Femur (tissue), 1 donor: ENCODE measurements around the gene TPM3.
A peak's percentile ranks its signal among the peaks of the same experiment; 100 is the strongest.
"Not testable (repeated sequence)": the region's sequence is repeated elsewhere in the genome, so short reads cannot be mapped to it uniquely, and the experiment has no call there.

Source experiments
- DNase-seq: peaks from one replicate; pipeline ENCODE4 v3.0.0-alpha.2; 2017

TPM3 gene

DNA sequence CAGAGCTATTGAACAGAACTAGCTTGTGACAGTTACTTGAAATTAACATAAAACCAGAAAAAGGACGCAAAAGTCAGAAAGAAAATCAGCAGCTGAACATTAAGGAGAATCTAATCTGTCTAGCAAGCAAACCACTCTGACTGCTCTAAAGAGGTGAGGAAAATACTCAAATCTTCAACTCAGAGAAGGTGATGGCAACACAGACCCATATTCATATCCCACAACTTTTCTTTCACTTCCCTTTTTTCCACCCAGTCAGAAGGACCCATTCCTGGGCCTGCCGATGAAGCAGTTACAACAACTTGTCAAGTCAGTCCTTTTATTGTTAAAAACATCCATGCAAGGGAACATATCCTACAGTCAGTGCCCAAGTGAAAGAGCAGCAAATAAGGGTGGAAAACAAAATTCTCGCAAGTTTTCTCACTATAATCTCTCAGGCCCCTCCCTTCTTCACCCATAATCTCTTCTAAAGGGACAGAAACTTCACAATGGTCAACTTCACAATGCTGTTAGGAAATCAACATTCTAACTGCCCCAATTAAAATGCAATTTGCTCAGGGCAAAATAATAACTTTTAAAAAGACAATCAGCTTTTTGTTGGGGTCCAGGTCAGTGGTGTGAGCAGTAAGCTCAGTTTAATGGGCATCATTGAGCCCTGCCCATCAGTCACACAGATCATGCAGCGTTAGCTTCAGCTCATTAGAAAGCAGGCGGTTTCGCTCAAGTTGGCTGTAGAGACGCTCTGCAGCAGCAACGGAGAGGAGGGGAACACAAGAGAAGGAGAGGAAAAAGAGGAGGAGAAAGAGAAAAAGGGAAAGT is 33.4 kb downstream of the TPM3 start:
- DNase-seq, result no peak

DNA sequence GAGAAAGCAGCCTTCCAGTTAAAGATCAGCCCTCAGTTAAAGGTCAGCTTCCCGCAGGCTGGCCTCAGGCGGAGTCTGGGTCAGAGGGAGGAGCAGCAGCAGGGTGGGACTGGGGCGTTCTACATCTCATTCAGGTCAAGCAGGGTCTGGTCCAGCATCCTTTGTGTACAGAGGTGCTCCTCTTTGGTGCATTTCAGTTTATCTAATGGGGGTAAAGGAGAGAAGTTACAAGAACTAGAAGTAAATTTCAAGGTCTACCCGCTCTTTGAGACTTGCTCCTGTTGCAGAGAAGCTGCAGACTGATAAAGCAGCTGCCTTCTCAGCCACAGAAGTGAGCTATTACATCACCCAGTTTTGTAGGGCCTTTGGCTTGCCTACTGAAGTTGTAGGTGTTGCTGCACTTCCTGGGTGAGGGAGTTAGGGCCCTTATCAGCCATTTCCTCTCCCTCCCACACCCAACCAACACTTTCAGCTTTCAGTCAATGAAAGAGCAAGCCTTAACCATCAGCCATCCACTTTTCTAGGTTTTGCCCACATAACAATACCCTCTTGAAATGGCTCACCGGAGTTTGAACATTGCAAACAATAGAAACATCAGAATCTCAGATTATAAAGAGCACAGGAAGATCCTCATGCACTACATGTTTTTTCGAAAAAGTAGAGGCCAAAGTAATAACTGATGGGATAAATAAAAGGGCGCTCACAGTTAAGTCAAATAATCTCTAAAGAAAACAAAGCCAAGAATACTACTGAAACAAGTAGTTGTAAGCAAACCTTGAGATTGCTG is 34.2 kb downstream of the TPM3 start:
- no peak for DNase-seq

DNA sequence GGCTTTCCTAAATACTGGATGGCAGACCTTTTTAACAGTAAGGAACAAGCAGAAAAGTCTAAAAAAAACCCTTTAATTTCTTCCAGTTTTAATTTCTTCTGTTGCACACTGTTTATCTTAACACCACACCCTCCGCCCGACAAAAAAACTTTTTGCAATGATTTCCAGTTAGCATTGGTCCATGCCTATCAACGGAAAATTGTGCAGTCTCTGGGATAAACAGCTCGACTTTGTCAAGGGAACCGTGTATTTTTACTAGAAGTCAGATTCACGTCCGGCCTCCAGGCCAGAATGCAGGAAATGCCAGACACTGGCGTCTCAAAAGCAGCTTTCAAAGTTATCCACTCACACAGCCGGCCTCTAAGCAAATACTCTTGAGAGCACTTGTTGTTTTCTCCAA is 36.6 kb downstream of the TPM3 start:
- DNase-seq, result peak; percentile 70

DNA sequence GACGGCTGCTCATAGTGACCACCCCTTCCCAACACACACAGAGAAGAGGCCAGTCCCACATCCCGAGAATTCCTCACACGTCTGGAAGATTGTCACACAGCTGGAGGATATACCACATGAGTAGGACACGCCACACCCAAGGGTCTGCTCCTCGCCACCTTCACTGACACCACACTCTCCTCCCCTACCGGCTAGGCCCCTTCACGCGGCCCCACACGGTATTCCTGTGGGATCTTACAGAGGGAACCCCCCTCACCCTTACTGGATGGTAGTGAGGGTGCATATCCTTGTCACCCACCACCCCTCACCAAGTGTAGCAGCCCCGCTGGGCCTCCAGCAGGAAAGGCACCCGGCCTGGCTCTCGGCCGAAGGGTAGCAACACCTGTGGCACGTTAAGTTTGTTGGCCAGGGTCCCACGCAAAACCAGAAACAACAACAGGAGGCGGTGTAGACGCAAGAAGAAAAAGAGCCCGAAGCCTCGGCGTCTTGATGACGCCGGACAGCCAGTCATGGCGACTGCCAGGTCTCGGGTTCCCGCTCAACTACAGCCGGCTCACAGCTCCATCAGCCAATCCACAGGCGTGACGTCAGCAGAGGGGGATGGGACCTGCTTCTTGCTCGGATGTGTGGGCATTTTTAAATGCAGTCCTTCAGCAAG is 37.2 kb downstream of the TPM3 start, which contains the start of gene NUP210L:
Gene NUP210L (minus strand): TSS at position 540 of the 658 bp plus-strand sequence.
- peak; percentile 71 for DNase-seq

DNA sequence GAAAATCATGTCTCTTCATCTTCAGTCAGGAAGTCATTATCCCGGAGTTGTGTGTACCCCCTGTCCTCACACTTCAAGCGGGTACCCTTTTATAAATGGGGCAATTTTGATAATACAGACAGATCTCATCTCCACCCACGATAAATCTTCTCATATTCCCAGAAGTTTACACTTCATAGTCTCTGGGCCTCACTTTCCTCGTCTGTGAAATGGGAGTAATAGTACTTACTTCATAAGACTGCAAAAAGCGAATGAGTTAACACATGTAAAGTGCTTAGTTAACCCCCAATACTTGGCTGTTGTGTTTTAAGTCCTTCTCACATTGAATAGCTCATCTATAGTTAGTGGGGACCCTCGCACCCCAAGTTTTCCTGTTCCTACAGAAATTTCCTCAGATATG is 37.8 kb downstream of the TPM3 start:
- DNase-seq, result no peak

DNA sequence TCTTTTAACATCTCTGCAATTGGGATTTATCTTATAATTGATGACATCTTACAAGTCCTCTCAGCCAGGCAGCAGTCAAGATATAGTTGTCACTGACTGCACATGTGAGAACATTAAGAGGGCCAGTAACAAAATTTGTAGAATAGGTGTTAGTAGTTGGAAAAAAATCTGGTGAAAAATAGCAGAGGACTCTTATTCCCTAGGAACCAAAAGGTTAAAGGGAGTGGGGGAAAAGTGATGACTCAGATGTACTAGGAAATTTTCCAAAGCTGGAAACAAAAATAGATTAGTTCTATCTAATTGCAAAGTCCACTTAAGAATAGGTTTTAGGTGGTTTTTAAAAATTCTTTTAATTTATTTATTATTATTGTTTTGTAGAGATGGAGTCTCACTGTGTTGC is 40.6 kb downstream of the TPM3 start:
- no peak for DNase-seq

DNA sequence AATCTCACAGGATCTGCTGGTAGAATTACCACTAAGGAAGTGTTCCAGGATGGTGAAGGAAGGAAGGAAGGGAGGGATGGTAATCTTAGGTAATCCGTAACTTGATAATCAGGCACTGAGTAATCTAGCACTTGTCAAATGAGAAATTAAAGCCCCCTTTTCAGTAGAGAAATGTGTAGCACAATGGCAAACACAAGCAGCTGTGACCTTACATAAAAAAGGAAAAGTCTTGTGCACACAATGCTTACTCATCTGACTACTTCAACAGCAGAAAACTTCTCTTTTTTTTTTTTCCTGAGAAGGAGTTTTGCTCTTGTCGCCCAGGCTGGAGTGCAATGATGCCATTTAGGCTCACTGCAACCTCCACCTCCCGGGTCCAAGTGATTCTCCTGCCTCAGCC is 43.1 kb downstream of the TPM3 start:
- DNase-seq, result no peak

DNA sequence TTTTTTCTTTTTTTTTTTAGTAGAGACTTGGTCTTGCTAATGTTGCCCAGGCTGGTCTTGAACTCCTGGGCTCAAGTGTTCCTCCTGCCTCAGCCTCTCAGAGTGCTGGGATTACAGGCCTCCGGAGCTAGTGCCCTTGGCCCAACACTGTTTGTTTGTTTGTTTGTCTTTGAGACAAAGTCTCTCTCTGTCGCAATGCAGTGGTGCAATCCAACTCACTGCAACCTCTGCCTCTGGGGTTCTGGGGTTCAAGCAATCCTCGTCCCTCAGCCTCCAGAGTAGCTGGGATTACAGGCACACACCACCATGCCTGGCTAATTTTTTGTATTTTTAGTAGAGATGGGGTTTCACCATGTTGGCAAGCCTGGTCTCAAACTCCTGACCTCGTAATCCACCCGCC is 44.4 kb downstream of the TPM3 start:
- not testable (repeated sequence) for DNase-seq

DNA sequence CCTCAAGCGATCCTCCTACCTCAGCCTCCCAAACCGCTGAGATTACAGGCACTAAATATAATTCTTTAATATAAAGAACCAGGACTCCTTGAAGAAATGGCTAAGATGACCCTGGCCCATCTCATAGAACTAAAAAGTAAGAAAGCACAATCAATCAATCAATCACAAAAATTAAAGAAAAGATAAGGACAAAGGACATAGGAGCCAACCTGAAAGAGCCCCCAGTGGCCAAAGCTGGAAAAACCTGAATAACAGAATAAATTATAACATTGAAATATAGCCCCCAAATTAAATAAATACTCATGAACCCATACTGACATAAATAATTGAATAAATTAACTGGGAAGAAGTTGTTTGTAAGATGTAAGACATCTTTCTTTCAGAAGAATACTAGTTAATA is 45.9 kb downstream of the TPM3 start:
- DNase-seq, result no peak

DNA sequence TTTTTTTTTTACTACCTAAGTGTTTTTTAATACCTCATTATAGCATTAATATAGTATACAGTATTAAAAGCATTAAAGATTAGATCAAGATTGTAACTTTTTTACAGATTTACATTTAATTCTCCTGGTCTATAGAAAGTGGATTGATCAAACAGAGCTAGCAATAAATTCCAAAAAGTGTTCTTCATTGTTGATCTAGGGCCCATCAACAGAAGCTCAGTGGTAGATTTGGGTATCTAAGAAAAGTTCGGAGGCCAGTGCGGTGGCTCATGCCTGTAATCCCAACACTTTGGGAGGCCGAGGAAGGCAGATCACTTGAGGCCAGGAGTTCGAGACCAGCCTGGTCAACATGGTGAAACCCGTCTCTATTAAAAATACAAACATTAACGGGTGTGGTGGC is 49.5 kb downstream of the TPM3 start:
- DNase-seq, result no peak

DNA sequence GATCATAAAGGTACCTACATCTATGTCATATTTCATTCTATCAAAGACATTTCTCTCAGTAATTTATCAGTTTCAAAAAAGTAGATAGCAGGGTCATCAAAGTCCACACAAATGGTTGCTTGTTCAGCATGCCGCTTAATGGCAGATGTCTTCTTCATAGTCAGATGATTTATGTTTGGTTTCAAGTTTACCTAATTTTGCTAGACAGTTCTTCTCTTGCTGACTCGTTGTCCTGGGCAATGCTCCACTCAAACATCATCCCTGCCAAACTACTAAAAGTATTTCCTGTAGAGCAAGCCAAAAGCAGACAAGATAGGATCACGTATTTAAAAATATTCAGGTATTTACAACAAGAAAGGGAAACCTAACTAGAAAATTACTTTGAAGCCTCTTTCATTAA is 50.7 kb downstream of the TPM3 start:
- no peak for DNase-seq

DNA sequence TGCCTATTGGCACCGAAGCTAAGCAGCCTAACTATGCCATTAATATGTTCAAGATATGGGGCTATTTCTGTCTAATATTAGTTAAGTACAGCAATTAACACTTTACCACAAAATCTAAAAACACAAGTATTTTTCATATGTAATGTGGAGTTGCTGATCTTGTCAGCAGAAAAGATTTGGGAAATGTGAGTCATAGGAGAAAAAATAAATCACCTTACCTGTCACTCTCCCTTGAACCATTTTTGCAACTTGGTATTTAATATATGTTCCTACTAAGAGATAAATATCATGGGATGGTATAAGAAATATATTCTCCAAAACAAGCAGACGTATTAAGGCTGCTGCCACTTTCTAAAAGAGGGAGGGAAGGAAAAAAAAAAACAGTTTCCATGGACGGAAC is 54.0 kb downstream of the TPM3 start:
- no peak for DNase-seq

DNA sequence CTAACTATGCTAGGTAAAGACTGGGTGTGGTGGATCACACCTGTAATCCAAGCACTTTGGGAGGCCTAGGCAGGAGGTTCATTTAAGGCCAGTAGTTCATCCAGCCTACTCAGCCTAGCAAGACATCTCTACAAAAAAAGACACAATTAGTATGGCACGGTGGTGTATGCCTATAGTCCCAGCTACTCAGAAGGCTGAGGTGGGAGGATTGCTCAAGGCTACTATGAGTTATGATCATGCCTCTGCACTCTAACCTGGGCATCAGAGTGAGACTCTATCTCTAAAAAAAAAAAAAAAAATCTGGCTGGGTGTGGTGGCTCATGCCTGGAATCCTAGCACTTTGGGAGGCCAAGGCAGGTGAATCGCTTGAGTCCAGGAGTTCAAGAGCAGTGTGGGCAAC is 58.6 kb downstream of the TPM3 start:
- no peak for DNase-seq

DNA sequence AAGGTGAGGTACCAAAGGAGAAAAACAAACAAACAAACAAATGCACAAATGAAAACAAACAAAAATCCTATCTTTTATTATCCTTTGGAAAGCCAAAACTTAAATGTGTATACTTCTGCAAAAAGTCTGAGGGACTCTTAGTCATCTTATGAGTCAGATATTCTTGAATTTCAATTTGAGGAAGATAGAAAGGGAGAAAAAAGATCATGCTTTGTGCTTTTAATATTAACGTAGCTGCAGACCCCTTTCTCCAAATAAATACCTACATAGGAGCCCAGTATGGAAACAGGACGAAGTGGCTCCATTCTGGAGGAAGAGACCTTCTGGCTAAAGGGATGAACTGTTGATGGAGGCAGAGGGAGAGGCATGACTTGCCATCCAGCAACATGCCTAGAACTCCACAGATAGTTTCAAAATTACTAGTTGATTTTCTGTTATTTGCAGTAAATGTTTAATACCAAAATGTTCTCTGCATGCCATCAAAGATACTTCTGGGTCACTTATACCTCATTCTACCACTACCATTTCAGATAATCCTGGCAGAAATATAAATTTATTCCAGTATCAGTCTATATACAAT is 62.4 kb downstream of the TPM3 start:
- DNase-seq, result no peak

DNA sequence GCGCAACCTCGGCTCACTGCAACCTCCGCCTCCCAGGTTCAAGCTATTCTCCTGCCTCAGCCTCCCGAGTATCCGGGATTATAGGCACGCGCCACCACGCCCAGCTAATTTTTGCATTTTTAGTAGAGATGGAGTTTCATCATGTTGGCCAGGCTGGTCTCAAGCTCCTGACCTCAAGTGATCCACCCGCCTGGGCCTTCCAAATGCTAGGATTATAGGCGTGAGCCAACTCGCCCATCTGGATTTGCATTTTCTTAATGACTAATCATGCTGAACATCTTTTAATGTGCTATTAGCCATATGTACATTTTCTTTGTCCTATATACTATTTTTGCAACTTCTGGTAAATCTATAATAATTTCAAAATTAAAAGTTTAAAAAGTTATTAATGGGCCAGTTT is 68.7 kb downstream of the TPM3 start:
- DNase-seq, result not testable (repeated sequence)

DNA sequence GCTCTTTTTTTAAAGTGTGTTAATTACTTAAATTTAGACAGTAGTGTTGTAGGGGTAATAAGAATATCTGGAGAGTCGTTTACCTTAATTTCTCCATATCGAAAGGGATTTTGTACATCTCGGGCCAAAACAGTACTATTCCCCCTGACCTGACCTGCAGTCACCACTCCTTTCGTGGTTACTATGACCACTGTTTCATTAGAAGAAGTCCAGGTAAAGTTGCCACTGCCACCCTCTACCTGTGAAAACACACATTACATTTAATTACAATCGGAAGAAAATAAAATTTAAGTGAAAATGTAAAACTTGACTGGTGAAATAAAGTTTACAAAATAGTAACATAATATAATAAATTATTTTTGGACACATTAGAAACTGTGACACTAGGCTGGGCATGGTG is 74.3 kb downstream of the TPM3 start:
- DNase-seq, result no peak

DNA sequence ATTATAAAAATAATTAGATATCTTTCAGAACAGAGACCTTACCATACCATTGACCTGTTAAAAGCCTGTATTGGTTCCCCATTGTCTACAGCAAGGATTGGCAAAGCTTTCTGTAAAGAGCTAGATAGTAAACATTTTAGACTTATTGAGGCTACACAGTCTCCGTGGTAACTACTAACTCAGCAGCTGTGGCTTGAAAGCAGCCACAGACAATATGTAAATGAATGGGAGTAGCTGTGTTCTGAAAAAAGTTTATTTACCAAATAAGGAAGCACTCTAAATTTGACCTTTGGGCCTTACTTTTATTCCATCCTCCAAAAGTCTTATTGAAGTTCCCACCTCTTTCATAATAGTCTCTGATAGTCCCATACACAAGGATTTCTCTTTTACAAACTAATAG is 76.7 kb downstream of the TPM3 start:
- no peak for DNase-seq
